HepG2 (cell line): Measurements from ENCODE around the gene SMAD1. TPM values are rescaled to one million over a fixed set of nuclear protein-coding genes. Genes with fewer than 3 reads are reported as not detected.

Experiments used
- ATAC-seq: fragments of 200-7000 bp; cut with Tn5 transposase; 3 replicates; pipeline ENCODE4 v1.9.1; 2020; ENCODE audit warnings: mild to moderate bottlenecking, moderate library complexity
- BruUV-seq: library from RNA; stranded (reverse); fragments of 400-500 nt; replicated peaks from 2 replicates; lab custom pipeline; 2021; lab: Mats Ljungman, UMichigan
- CTCF ChIA-PET: fragments of 300-600 bp; formaldehyde crosslinking; extraction: SDS; loops from one replicate; lab custom pipeline; 2021; ENCODE audit warnings: low total read pairs, inconsistent platforms, low intra/inter-chr PET ratio; lab: Yijun Ruan, JAX
- POLR2A ChIA-PET: fragments of 350-600 bp; sonication (Branson Sonifier 250); formaldehyde crosslinking; loops from one replicate; lab custom pipeline; 2020; ENCODE audit warnings: antibody characterized with exemption, inconsistent platforms; lab: Yijun Ruan, JAX
- DNase-seq: peaks from one replicate; pipeline ENCODE4 v3.0.0-alpha.2; 2015; ENCODE audit warnings: low spot score
- FAIRE-seq: peaks from 3 replicates; lab custom pipeline; 2011; peaks lifted over from hg19 to GRCh38; lab: Jason Lieb, UNC
- H2AFZ ChIP-seq: one replicate; pipeline ENCODE4 v1.6.1; 2011; ENCODE audit warnings: low read length, inconsistent platforms
- H3K27ac ChIP-seq: fragments of 300-600 bp; 3 replicates; pipeline ENCODE4 v1.8.0; 2011; ENCODE audit warnings: mixed run types, mild to moderate bottlenecking, mixed read lengths, low read length, inconsistent platforms; ENCODE audit not compliant: insufficient read depth; ENCODE audit errors: extremely low read length
- H3K27me3 ChIP-seq, 2 experiments: fragments of 200-600 bp in 1 of 2; 2 replicates in 1 of 2; 3 replicates in 1 of 2; pipeline versions ENCODE4 v1.6.0 to v1.8.0; 2011; ENCODE audit warnings: low read length in 2 of 2, mild to moderate bottlenecking in 2 of 2, moderate library complexity in 2 of 2, inconsistent platforms in 1 of 2; ENCODE audit not compliant: insufficient read depth in 2 of 2, control insufficient read depth in 1 of 2
- H3K36me3 ChIP-seq, 2 experiments: fragments of 200-600 bp in 1 of 2; replicated peaks in 1 of 2; 2 replicates in 1 of 2; 3 replicates in 1 of 2; pipeline versions ENCODE4 v1.5.1 to v1.8.0; 2011; ENCODE audit warnings: low read length in 2 of 2, inconsistent platforms in 1 of 2; ENCODE audit not compliant: insufficient read depth in 2 of 2, control insufficient read depth in 1 of 2
- H3K4me1 ChIP-seq: 2 replicates; pipeline ENCODE4 v1.5.1; 2012; ENCODE audit warnings: low read length, inconsistent platforms; ENCODE audit not compliant: insufficient read depth
- H3K4me2 ChIP-seq: 2 replicates; pipeline ENCODE4 v1.6.0; 2011; ENCODE audit warnings: low read depth, low read length, inconsistent platforms
- H3K4me3 ChIP-seq, 3 experiments: fragments of 200-600 bp in 1 of 3; sonication (generic), shearing (Covaris generic) in 1 of 3; replicated peaks in 1 of 3; 2 replicates each; pipeline ENCODE4 v1.5.1; 2011 to 2016; ENCODE audit warnings: low read length in 3 of 3, inconsistent platforms in 2 of 3, low read depth in 2 of 3, mild to moderate bottlenecking in 2 of 3, control low read depth in 1 of 3, mixed read lengths in 1 of 3; ENCODE audit not compliant: insufficient read depth in 1 of 3
- H3K79me2 ChIP-seq: one replicate; pipeline ENCODE4 v1.6.1; 2011; ENCODE audit warnings: low read length, inconsistent platforms; ENCODE audit not compliant: insufficient read depth
- H3K9ac ChIP-seq: 2 replicates; pipeline ENCODE4 v1.6.0; 2011; ENCODE audit warnings: mild to moderate bottlenecking, low read depth, low read length, inconsistent platforms; ENCODE audit not compliant: insufficient read depth
- H3K9me3 ChIP-seq: 2 replicates; pipeline ENCODE4 v1.5.1; 2012; ENCODE audit warnings: mild to moderate bottlenecking, low read length
- H4K20me1 ChIP-seq: 2 replicates; pipeline ENCODE4 v1.6.0; 2011; ENCODE audit warnings: inconsistent platforms, mild to moderate bottlenecking, low read length, moderate library complexity; ENCODE audit not compliant: insufficient read depth
- ARID5B ChIP-seq: IDR thresholded peaks from 2 replicates; pipeline ENCODE4 v1.4.0; 2020; ENCODE audit warnings: mild to moderate bottlenecking, missing genetic modification reagents
- CTCF ChIP-seq: sonication (generic); formaldehyde crosslinking; IDR thresholded peaks from 2 replicates; pipeline ENCODE4 v1.5.0; 2020; ENCODE audit warnings: mild to moderate bottlenecking, missing genetic modification reagents, moderate library complexity
- ETV6 ChIP-seq: sonication (generic); formaldehyde crosslinking; conservative IDR thresholded peaks from 2 replicates; pipeline ENCODE4 v1.4.0; 2020; ENCODE audit warnings: missing genetic modification reagents
- FOSL2 ChIP-seq: sonication (generic); formaldehyde crosslinking; IDR thresholded peaks from 2 replicates; pipeline ENCODE4 v1.4.0; 2020; ENCODE audit warnings: missing genetic modification reagents
- GMEB1 ChIP-seq: sonication (generic); formaldehyde crosslinking; IDR thresholded peaks from 2 replicates; pipeline ENCODE4 v1.5.1; 2020; ENCODE audit warnings: missing genetic modification reagents, mild to moderate bottlenecking, borderline replicate concordance
- HMGXB4 ChIP-seq, 2 experiments: sonication (generic) in 1 of 2; formaldehyde crosslinking in 1 of 2; IDR thresholded peaks; 2 replicates each; pipeline versions ENCODE4 v1.4.0 to v1.6.1; 2018 to 2020; ENCODE audit warnings: missing genetic modification reagents in 2 of 2, borderline replicate concordance in 1 of 2, low read depth in 1 of 2, mild to moderate bottlenecking in 1 of 2, missing biosample characterization in 1 of 2
- SMC3 ChIP-seq: IDR thresholded peaks from 2 replicates; pipeline ENCODE4 v1.6.1; 2011; ENCODE audit warnings: low read length, improper control_type of control experiment
- STAG1 ChIP-seq: sonication (generic); formaldehyde crosslinking; IDR thresholded peaks from 2 replicates; pipeline ENCODE4 v1.4.0; 2020; ENCODE audit warnings: missing genetic modification reagents
- XRCC5 ChIP-seq: fragments of 200-400 bp; formaldehyde crosslinking; optimal IDR thresholded peaks from 2 replicates; pipeline ENCODE3; 2017; ENCODE audit warnings: mild to moderate bottlenecking, low read length
- ZBTB14 ChIP-seq: sonication (generic); formaldehyde crosslinking; IDR thresholded peaks from 2 replicates; pipeline ENCODE4 v1.4.0; 2020; ENCODE audit warnings: missing genetic modification reagents
- ZNF354B ChIP-seq: sonication (generic); formaldehyde crosslinking; IDR thresholded peaks from 2 replicates; pipeline ENCODE4 v1.8.0; 2022; ENCODE audit warnings: mild to moderate bottlenecking, missing genetic modification reagents
- ZNF816 ChIP-seq: sonication (generic); formaldehyde crosslinking; IDR thresholded peaks from 2 replicates; pipeline ENCODE4 v1.8.0; 2022; ENCODE audit warnings: missing genetic modification reagents, mild to moderate bottlenecking, borderline replicate concordance
- WGBS: methylation state at CpG from one replicate; pipeline ENCODE4 v1.1.6; 2017; ENCODE audit warnings: low lambda C conversion rate; 5-methylcytosine and 5-hydroxymethylcytosine counted together
- in situ Hi-C: cut with HindIII; loops from 2 replicates; pipeline ENCODE4 v1.10.0; 2017; ENCODE audit warnings: low pct_unique_long_range_greater_than_20kb; ENCODE audit not compliant: extremely low pct_ligation_motif_present
- intact Hi-C: fragments of 100-400 bp; cut with micrococcal nuclease; formaldehyde crosslinking; loops from one replicate; pipeline ENCODE4 v1.10.0; 2022; ENCODE audit not compliant: unreplicated experiment
- polyA plus RNA-seq, 8 experiments: library from polyadenylated mRNA; depleted of rRNA in 3 of 8; stranded (reverse) in 7 of 8; unstranded in 1 of 8; fragments of >200 nt; fragmentation: Illumina TruSeq in 4 of 8; extraction: Trizol in 4 of 8; gene quantifications; 2 replicates each; pipeline versions ENCODE4 v1.2.1 to v1.2.3, GENCODE V29; 2011 to 2016; ENCODE audit warnings: low read depth in 4 of 8, missing spikeins in 1 of 8, mixed read lengths in 1 of 8; ENCODE audit not compliant: insufficient read depth in 1 of 8
- total RNA-seq, 5 experiments: library from RNA; depleted of rRNA; stranded (reverse); fragments of >200 nt; fragmentation: Illumina TruSeq; extraction: Trizol; gene quantifications; 2 replicates each; pipeline ENCODE4 v1.2.3, GENCODE V29; 2016; ENCODE audit warnings: low read depth in 1 of 5

Gene SMAD1
- total and polyA plus RNA-seq, 2 of the 13 experiments (the other 11 are each of a cell fraction or from before 2014, with no cell fraction given) = 12.7 to 16.6 TPM

GRCh38 chr4:145557720-145558119 lies 76.1 kb downstream of the SMAD1 start:
- Histone ChIP-seq H3K36me3 (peaks cover 3 to 6% of the 10 kb centered on the region in 2 experiments; a peak in 3 of 5 replicates), H2AFZ (no peak overlapping the region), H3K4me1 (no peaks in the 10 kb centered on the region), H3K4me3 (no peak overlapping the region), H3K27me3 (no peaks in the 10 kb centered on the region), H3K9ac (no peak overlapping the region), H4K20me1 (no peaks in the 10 kb centered on the region), H3K4me2 (no peak overlapping the region), H3K79me2 (no peaks in the 10 kb centered on the region), H3K9me3 (no peaks in the 10 kb centered on the region), H3K27ac (no peak overlapping the region)
- FAIRE-seq (peak; percentile 51), DNase-seq (peak; percentile 58), ATAC-seq (peak; percentile 98)
- POLR2A ChIA-PET = no interaction called here
- in situ Hi-C loops (loop anchor here (10.0 kb wide), 1 partner anchor 323 kb away; no protein-coding TSS in a partner anchor), intact Hi-C loops (loop anchor here (1.0 to 10.0 kb wide), 6 partner anchors 60 to 403 kb away; partner anchors contain the start of gene MMAA)
- CTCF ChIA-PET = interaction anchor here (0.8 to 3.1 kb wide), 6 partner anchors 77 to 403 kb away, joined by 3 to 43 read pairs (median 5); no protein-coding TSS in a partner anchor
- 11% methylated on average over 3 of the region's 3 CpGs for WGBS
- no TSS peak for BruUV-seq
- TF ChIP-seq SMC3 (peak; percentile 95), ZNF354B (CRISPR knock-in tag) (no peak), STAG1 (CRISPR knock-in tag) (peak; percentile 78), ZNF816 (CRISPR knock-in tag) (no peak), ZBTB14 (CRISPR knock-in tag) (no peak), FOSL2 (0 out of 2 replicates have a peak, but pooled peaks have one; percentile 9), HMGXB4 (CRISPR knock-in tag; IDR thresholded peaks at IDR 0.05; ENCODE audit: borderline replicate concordance in 1 of 2, low read depth in 1 of 2) (0 out of 4 replicates have a peak, but pooled peaks have one; percentile 25 to 29), XRCC5 (peak; percentile 65), CTCF (CRISPR knock-in tag) (peak; percentile 80), ETV6 (CRISPR knock-in tag) (no peak), ARID5B (no peak), GMEB1 (CRISPR knock-in tag) (no peak)
